GM21717 (cell line): ENCODE measurements around the gene GABRG3.

Experiments
- ATAC-seq: cut with Tn5 transposase; IDR thresholded peaks from one replicate; pipeline ENCODE4 v1.9.1; 2021; ENCODE audit warnings: mild to moderate bottlenecking, moderate library complexity; ENCODE audit not compliant: unreplicated experiment

Gene GABRG3

DNA sequence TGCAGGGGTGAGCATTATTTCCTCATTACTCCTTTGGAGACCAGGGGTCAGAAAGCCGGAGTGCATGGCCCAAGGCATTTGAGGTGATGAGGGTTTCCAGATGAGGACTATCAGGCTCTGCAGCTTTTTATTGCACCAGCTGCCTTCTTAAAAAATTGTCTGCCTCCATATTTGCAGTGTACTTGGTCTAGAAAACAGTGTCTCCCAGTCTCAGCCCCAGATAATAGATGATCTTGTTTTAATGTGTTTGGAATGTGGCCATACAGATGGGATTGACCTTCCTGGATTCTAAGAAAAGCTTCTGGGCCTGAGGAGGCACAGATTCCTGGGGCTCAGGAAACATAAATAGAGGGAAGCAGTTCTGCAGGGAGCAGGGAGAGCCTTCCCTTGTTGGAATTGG lies 123.3 kb downstream of the GABRG3 start:
- no peak for ATAC-seq

DNA sequence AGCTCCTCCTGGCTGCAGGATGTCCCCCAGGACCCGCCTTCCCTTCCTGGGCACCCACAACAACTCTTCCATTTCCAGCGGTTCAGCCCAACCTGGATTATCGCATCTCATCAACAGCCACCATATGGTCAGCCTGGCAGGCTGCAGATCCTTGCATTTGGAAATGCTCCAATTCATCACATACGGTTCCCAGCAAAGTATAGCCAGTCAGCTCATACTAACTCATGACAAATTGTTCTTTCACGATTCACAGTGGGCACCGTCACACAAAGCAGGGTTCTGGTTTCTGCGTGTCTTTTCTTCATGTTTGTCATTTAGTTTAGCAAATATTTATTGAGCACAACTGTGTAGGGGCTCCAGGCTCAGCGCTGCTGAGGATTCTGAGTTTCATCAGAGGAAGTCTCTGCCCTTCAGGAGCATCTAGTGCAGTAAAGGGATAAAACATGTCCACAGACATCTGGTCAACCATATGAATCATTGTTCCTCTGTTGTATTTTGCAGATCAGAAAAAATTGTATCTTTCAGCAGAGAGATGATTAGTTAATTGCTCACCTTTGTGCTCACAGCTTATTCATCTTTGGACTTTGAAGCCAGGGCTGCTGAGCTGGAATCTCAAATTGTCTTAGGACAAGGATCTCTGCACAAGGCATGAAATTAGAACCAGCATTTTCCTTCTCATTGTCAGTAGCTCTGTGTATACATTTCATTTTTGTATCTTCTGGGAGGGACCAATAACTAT lies 125.1 kb downstream of the GABRG3 start:
- ATAC-seq: no peak

GRCh38 chr15:27097506-27097905 lies 126.5 kb downstream of the GABRG3 start:
- no peak for ATAC-seq

DNA sequence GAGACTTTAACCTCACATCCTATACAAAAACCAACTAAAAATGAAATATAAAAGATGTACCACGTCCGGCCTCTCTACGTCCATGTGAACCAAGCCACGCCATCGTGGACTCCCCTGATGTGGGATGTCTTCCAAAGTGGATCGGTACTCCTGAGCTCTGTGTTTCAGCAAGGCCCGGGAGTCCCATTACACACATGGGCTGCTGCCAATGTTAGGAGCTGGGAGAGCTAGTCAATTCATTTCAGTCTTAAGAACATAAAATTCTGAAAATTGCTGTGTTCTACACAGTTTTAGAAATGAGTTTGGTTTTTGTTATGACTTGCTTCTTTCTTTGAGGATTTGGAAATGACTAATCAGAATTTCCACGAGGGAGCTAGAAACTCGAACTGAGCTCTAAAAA lies 131.0 kb downstream of the GABRG3 start:
- ATAC-seq: no peak

DNA sequence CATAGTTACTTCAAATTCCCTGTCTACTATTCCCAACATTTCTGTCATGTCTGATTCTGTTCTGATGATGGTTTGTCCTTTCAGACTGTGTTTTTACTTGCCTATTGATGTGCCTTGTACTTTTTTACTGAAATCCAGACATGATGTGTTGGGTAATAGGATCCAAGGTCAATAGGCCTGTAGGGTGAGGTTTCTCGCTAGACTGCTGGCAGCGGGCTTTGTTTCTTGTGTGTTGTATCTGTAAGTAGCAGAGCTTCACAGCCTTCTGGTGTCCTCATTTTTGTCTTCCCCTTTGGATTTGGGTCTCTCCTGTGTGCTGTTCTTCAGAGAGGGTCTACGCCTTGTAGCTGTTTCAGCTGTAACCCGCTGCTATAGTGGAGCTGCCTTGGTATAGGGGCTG lies 140.3 kb downstream of the GABRG3 start:
- no peak for ATAC-seq

GRCh38 chr15:27114473-27114872 lies 143.5 kb downstream of the GABRG3 start:
- no peak for ATAC-seq

DNA sequence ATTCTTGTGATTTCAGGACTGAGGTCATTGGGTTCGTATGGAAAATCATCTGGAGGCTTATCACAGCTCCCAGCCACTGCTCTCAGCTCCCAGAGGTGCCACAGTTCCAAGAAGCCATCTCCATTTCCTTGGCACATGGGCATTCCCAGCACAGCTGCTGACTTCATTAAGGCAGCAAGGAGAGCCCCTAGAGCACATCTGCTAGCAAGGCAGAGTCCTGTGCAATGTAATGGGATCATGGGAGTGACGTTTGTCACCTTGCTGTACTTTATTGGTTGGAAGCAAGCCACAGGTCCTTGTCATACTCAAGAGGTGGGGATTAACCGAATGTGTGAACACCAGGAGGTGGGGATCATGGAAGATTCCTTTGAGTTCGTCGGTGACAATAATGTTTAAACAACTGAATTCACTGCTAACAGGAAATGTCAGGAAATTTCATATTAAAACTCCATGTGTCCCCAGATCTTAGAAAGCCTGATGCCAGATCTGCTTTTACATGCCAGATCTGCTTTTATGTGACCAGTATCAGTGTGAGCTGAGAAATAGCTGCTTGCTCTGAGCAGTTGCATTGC lies 148.8 kb downstream of the GABRG3 start:
- no peak for ATAC-seq

DNA sequence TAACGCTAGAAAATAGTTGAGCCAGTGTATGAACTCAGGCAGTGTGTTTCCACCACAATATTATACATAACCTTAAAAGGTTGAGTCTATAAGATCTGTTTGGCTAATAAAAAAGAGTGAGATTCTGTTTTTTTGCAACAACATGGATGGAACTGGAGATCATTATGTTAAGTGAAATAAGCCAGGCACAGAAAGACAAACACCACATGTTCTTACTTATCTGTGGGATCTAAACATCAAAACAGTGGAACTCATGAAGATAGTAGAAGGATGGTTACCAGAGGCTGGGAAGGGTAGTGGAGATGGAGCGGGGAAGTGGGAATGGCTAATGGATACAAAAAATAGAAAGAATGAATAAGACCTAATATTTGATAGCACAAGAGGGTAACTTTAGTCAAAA lies 150.7 kb downstream of the GABRG3 start:
- no peak for ATAC-seq

DNA sequence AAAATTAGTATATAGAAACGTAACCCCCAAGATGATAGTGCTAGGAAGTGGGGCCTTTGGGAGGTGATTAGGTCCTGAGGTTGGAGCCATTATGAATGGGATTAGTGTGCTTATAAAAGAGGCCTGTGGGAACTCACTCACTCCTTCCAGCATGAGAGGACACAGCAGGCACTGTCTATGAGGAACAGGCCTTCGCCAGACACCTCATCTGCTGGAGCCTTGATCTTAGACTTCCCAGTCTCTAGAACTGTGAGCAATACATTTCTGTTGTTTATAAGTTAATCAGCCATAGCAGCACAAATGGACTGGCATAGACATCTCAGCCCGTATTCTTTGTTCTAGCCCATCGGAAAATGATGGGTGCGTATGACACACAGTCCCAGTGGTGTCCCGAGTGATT lies 152.3 kb downstream of the GABRG3 start:
- no peak for ATAC-seq

- ATAC-seq: no peak
Measured at GRCh38 chr15:27123808-27124207, 152.8 kb downstream of the GABRG3 start.

GRCh38 chr15:27124287-27124871 lies 153.4 kb downstream of the GABRG3 start:
- ATAC-seq: no peak

- no peak for ATAC-seq
Measured at GRCh38 chr15:27125185-27125584, 154.2 kb downstream of the GABRG3 start.

DNA sequence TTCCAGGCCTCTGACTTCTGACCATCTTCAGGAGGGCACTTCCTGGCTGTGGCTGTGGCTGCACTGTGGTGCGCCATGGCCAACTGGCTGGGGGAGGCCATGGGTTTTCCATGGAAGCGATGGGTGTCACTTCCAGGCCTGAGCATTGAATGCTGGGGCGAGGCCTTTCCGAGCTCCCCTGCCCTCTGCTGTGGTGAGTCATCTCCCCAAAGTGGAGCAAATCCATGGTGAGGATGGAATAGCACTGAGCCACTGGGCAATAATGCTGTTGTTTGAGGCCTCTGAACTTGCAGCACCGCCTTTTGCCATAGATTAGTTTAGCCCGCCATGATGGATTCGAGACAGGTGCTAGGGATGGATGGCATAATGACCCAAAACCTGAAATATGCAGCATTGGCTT lies 155.5 kb downstream of the GABRG3 start:
- no peak for ATAC-seq

DNA sequence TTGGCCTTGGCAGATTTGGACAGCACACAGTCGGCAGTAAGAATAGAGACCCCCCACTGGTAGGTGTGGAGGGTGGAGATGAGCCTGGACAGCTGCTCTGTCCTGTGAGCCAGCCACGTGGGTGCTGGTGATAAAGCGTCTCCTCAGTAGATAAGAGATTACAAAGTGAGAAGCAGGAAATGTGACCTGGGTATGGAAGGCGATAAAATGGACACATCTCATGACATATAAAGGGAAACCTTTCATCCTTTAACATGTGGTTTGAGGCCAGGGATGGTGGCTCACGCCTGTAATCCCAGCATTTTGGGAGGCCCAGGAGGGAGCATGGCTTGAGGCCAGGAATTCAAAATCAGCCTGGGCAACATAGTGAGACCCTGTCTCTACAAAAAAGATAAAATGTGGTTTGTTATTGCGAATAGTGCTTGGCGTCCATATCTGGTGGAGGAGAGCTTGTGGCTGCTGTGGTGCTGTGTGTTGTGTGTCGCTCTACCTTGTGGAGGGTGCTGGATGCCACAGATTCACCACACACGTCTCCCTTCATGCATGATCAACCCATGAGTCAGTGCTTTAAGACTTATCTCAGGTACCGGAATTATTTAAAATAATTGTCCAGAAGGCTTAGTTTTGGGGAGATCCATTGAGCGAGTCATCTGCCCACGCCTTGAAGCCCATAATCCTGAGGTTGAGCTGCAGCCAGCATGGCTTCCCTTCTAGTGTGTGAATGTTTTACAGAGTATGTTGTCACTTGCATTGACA lies 157.0 kb downstream of the GABRG3 start:
- no peak for ATAC-seq

- ATAC-seq: no peak
Measured at GRCh38 chr15:27133249-27133648, 162.3 kb downstream of the GABRG3 start.

- no peak for ATAC-seq
Measured at GRCh38 chr15:27134481-27134880, 163.5 kb downstream of the GABRG3 start.

- ATAC-seq: no peak
Measured at GRCh38 chr15:27135151-27135550, 164.2 kb downstream of the GABRG3 start.

DNA sequence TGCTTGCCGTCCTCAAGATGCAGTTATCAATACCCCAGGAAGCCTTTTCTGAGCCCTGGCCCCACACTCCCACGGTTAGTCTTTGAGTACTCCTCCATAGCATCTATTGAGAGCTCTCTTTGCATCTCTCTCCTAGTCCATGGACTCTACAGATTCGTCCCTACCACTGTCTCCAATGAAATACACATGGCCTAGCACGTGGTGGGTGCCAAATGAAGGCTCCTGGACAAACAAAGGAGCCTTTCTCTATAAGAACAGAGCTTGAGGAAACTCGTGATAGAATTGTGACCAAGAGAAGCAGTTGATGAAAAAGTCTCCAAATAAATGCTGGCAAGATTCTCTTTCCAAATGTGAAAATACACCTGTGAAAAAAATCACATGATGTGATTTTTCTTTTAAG lies 166.1 kb downstream of the GABRG3 start:
- ATAC-seq: no peak

GRCh38 chr15:27165590-27165989 lies 194.6 kb downstream of the GABRG3 start:
- ATAC-seq: no peak

- ATAC-seq: no peak
Measured at GRCh38 chr15:27166917-27167316, 195.9 kb downstream of the GABRG3 start.

- no peak for ATAC-seq
Measured at GRCh38 chr15:27167738-27168137, 196.8 kb downstream of the GABRG3 start.

- no peak for ATAC-seq
Measured at GRCh38 chr15:27170851-27171250, 199.9 kb downstream of the GABRG3 start.
